HL-60 (cell line): ENCODE measurements around the gene DHX15.

Experiments used
- DNase-seq, 2 experiments: peaks; one replicate each; pipeline ENCODE4 v3.0.0-alpha.2; 2010 to 2020; ENCODE audit warnings: low read depth in 1 of 2, low spot score in 1 of 2
- H3K27ac ChIP-seq: fragments of 250-450 bp; sonication (Bioruptor Pico); replicated peaks from 2 replicates; pipeline ENCODE4 v1.5.1; 2020; ENCODE audit warnings: mild to moderate bottlenecking, moderate library complexity
- H3K27me3 ChIP-seq: fragments of 250-450 bp; sonication (Bioruptor Pico); 2 replicates; pipeline ENCODE4 v1.5.1; 2021; ENCODE audit warnings: mild to moderate bottlenecking, moderate library complexity; ENCODE audit not compliant: insufficient read depth, poor library complexity, severe bottlenecking
- H3K4me3 ChIP-seq: replicated peaks from 2 replicates; pipeline ENCODE4 v1.5.1; 2011; ENCODE audit warnings: mild to moderate bottlenecking, control low read depth, low read length; ENCODE audit not compliant: insufficient read depth
- GABPA ChIP-seq: IDR thresholded peaks from 2 replicates; pipeline ENCODE4 v1.6.1; 2012; ENCODE audit warnings: low read depth
- POLR2AphosphoS5 ChIP-seq: IDR thresholded peaks from 2 replicates; pipeline ENCODE4 v1.6.1; 2012; ENCODE audit warnings: low read depth
- SPI1 ChIP-seq: IDR thresholded peaks from 2 replicates; pipeline ENCODE4 v1.6.1; 2012; ENCODE audit warnings: low read depth, mild to moderate bottlenecking, borderline replicate concordance
- TF ChIP-seq, protein P1 (sequence below): IDR thresholded peaks from one replicate; pipeline ENCODE4 v1.5.1; 2011; ENCODE audit warnings: low read length, control low read depth, inconsistent platforms; ENCODE audit not compliant: insufficient read depth
- TF ChIP-seq, protein P2 (sequence below): IDR thresholded peaks from 2 replicates; pipeline ENCODE4 v1.6.1; 2012; ENCODE audit warnings: low read depth; ENCODE audit not compliant: insufficient replicate concordance

The DHX15 gene

DNA sequence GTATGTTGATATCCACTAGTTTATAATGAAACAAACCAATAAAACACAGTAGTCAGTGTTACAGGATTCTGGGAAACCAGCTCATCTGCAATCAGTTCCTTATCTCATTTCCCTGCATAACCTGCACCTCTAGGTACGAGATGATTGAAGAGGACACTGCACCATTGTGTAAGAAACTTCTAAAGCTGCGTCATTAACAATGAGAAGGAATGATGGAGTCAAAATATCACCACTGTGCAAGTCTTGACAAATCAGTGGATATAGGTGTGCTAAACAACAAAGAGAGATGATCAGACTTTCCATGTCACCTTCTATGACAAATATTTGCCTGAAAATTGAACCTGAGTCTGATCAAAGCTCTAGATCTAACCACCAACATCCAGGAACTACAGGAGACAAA lies 40.7 kb upstream of the DHX15 start:
- H3K4me3 ChIP-seq: no peak overlapping the region
- H3K27me3 ChIP-seq: no peaks in the 10 kb centered on the region
- H3K27ac ChIP-seq: no peak overlapping the region
- TF ChIP-seq, protein P1, sequence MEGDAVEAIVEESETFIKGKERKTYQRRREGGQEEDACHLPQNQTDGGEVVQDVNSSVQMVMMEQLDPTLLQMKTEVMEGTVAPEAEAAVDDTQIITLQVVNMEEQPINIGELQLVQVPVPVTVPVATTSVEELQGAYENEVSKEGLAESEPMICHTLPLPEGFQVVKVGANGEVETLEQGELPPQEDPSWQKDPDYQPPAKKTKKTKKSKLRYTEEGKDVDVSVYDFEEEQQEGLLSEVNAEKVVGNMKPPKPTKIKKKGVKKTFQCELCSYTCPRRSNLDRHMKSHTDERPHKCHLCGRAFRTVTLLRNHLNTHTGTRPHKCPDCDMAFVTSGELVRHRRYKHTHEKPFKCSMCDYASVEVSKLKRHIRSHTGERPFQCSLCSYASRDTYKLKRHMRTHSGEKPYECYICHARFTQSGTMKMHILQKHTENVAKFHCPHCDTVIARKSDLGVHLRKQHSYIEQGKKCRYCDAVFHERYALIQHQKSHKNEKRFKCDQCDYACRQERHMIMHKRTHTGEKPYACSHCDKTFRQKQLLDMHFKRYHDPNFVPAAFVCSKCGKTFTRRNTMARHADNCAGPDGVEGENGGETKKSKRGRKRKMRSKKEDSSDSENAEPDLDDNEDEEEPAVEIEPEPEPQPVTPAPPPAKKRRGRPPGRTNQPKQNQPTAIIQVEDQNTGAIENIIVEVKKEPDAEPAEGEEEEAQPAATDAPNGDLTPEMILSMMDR: no peak
- TF ChIP-seq, protein P2, sequence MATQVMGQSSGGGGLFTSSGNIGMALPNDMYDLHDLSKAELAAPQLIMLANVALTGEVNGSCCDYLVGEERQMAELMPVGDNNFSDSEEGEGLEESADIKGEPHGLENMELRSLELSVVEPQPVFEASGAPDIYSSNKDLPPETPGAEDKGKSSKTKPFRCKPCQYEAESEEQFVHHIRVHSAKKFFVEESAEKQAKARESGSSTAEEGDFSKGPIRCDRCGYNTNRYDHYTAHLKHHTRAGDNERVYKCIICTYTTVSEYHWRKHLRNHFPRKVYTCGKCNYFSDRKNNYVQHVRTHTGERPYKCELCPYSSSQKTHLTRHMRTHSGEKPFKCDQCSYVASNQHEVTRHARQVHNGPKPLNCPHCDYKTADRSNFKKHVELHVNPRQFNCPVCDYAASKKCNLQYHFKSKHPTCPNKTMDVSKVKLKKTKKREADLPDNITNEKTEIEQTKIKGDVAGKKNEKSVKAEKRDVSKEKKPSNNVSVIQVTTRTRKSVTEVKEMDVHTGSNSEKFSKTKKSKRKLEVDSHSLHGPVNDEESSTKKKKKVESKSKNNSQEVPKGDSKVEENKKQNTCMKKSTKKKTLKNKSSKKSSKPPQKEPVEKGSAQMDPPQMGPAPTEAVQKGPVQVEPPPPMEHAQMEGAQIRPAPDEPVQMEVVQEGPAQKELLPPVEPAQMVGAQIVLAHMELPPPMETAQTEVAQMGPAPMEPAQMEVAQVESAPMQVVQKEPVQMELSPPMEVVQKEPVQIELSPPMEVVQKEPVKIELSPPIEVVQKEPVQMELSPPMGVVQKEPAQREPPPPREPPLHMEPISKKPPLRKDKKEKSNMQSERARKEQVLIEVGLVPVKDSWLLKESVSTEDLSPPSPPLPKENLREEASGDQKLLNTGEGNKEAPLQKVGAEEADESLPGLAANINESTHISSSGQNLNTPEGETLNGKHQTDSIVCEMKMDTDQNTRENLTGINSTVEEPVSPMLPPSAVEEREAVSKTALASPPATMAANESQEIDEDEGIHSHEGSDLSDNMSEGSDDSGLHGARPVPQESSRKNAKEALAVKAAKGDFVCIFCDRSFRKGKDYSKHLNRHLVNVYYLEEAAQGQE: no peak
- TF ChIP-seq POLR2AphosphoS5: no peak
- TF ChIP-seq SPI1: no peak
- no peak for TF ChIP-seq GABPA
- no peak for DNase-seq

DNA sequence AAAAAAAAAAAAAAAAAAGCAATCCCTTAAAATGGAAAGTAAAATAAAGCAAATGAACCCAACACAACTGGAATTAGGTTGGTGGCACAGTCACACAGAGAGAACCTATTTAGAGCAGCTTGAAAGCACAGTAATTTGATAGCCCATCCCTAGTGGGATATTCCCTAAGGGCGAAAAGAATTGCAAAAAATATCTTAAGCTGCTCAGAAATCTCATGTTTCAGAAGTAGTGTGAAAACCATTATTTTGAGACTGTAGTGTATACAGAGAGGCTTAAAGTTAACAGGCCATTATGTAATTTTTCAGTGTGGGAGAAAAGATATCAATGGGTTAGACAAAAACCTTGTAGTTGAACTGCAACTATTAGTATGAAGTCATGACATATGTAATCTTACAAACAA lies 40.0 kb upstream of the DHX15 start:
- Histone ChIP-seq H3K27me3 (no peaks in the 10 kb centered on the region), H3K4me3 (no peak overlapping the region), H3K27ac (no peak overlapping the region)
- TF ChIP-seq GABPA: no peak
- TF ChIP-seq, protein P1: no peak
- TF ChIP-seq, protein P2: no peak
- no peak for TF ChIP-seq POLR2AphosphoS5
- no peak for TF ChIP-seq SPI1
- DNase-seq: no peak

DNA sequence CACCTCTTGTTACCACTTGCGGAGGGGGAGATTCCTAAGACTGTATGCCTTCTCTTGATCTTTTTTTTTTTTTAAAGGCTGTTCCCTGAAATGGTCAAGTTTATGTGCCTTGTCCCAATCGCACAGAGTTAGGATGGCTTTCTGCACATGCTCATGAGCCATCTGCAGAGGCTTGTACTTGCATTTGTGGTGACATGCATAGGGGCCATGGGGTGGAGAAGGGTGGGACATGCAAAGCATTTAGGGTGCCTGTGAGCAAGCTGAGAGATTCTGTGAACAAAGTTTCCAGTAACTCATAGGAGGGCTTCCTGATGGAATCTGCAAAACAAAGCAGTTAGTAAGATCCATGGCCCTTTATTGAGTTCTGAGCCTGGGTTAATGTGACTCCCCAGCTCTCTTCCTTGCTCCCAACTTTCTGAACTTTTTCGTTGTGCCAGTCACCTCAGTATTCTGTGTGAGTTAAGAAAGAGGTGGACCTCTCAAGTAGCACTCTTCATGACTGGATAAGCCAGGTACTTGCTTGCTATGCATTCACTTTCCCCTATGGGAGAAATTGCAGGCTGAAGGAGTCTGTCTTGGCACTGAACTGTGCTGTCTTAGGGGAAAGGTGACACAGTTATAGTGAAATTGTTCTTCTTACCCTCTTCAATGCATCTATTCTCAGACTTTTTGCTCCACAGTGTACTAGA lies 37.9 kb upstream of the DHX15 start:
- TF ChIP-seq, protein P2: no peak
- TF ChIP-seq SPI1 (no peak), POLR2AphosphoS5 (no peak), GABPA (no peak)
- TF ChIP-seq, protein P1: no peak

More for the DNA sequence above, 37.9 kb upstream of the DHX15 start:
- Histone ChIP-seq H3K4me3 (no peak overlapping the region), H3K27ac (no peak overlapping the region), H3K27me3 (no peaks in the 10 kb centered on the region)
- no peak for DNase-seq
